GM12892 (cell line): ENCODE data around the gene FREM1.

ENCODE experiments used
- POLR2A ChIP-seq: IDR thresholded peaks from 2 replicates; pipeline ENCODE4 v1.6.1; 2011; ENCODE audit warnings: low read depth, low read length, control low read depth
- POLR2AphosphoS5 ChIP-seq: IDR thresholded peaks from 2 replicates; pipeline ENCODE4 v1.6.1; 2011; ENCODE audit warnings: low read depth, low read length, control low read depth
- TAF1 ChIP-seq: IDR thresholded peaks from 2 replicates; pipeline ENCODE4 v1.6.1; 2011; ENCODE audit warnings: low read depth, mild to moderate bottlenecking, control low read depth, low read length, borderline replicate concordance

GRCh38 chr9:14827805-14828204 lies 82.4 kb downstream of the FREM1 start:
- TF ChIP-seq POLR2A (no peak), TAF1 (no peak), POLR2AphosphoS5 (no peak)
